Measurements from ENCODE around the gene CARD10.

DNA sequence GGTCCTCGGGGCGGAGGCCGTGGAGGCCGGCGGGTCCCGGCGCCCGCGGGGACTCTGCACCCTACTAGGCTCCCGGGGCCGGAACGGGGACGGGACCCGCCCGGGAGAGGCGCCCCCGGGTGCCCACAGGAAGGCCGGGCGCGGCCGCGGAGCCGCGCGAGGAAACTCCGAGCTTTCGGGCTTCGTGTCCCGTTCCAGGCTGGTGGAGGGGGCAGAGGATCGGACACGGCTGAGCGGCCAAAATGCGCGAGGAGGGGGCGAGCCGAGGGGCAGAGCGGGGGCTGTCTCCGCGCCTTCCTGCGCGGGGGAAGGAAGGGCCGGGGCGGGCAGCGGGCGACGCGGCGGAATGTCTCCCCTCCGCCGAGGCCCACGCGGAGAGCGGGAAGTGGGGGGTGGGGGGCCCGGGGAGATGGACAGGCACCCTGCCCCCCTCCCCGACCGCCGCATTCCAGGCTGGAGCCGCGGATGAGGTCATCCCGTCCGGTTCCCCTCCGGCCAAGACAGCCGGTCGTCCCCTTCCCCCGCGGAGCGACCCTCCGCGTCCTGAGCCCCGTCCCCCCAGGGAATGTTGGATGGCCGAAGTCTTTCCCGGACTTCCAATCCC is 41.5 kb upstream of the CARD10 start:
- TF ChIP-seq, protein P1, sequence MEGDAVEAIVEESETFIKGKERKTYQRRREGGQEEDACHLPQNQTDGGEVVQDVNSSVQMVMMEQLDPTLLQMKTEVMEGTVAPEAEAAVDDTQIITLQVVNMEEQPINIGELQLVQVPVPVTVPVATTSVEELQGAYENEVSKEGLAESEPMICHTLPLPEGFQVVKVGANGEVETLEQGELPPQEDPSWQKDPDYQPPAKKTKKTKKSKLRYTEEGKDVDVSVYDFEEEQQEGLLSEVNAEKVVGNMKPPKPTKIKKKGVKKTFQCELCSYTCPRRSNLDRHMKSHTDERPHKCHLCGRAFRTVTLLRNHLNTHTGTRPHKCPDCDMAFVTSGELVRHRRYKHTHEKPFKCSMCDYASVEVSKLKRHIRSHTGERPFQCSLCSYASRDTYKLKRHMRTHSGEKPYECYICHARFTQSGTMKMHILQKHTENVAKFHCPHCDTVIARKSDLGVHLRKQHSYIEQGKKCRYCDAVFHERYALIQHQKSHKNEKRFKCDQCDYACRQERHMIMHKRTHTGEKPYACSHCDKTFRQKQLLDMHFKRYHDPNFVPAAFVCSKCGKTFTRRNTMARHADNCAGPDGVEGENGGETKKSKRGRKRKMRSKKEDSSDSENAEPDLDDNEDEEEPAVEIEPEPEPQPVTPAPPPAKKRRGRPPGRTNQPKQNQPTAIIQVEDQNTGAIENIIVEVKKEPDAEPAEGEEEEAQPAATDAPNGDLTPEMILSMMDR (IDR thresholded peaks at IDR 0.05): no peak
- no peak for TF ChIP-seq POLR2A (IDR thresholded peaks at IDR 0.05)

Data from esophagus squamous epithelium (tissue), 4 donors.